GM21529 (cell line): ENCODE measurements around the gene OBSCN.
"Not testable (repeated sequence)": the region's sequence is repeated elsewhere in the genome, so short reads cannot be mapped to it uniquely, and the experiment has no call there.

Experiments used
- ATAC-seq: cut with Tn5 transposase; IDR thresholded peaks from one replicate; pipeline ENCODE4 v1.9.1; 2021; ENCODE audit not compliant: unreplicated experiment

Gene OBSCN

DNA sequence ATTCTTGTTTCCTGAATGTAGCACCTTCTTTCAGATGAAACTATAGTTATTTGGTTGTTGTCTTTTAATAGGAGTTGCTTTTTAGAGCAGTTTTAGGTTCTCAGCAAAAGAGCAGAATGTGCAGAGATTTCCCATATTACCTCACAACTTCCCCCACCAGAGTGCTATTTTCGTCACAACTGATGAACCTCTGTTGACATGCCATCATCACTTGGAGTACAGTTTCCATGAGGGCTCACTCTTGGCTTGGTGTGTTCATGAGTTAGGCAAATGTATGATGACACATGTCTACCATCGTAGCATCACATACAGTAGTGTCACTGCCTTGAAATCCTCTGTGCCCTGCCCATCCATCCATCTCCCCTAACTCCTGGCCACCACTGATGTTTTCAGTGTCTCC is 38.5 kb upstream of the OBSCN start:
- no peak for ATAC-seq

DNA sequence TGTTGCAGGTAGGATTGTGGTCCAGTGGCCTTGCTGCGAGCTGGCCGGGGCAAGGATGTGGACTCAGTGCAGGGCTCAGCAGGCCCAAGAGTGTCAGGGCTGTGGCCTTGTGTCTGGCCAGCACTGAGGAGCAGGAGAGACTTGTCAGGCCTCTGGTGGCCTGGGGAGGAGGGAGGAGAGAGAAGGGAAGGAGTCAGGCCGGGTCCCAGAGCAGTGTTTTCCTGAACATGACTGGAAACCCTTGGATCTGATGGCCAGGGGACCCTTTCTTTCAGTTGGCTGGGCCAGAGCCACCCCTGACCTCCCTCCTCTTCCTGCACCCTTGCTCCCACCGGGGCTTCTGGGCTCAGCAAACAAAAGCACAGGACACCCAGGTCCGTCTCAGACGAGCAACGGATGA is 37.2 kb upstream of the OBSCN start:
- no peak for ATAC-seq

DNA sequence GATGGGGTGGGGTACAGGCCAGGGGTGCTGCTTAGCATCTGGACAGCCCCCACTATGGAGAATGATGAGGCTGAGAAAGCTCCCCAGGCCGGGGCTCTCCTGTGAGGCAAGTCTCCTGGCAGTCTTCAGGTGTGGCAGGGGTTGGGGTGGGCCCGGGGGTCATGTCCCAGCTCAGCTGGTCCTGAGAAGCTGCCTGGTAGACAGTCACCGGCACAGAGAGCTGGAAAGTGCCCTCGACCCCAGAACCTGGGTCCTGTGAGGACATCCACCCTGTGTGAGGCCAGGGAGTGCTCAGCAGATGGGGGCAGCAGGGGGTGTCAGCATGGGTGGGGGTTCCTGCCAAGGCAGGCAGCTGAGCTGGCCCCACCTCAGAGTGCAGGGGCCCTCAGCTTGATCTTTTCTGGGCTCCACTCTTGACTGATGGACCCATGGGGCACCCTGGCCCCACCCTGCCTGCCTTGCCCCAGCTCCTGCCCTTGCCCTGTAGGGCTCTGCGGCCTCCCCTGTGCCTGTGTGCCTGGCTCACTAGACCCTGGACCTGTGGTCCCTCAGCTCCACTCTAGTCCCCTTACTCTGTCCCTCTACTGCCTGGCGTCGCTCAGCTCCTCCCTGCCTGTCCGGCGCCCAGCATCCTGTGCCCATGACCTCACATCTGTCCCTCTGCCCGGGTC is 36.5 kb upstream of the OBSCN start:
- no peak for ATAC-seq

DNA sequence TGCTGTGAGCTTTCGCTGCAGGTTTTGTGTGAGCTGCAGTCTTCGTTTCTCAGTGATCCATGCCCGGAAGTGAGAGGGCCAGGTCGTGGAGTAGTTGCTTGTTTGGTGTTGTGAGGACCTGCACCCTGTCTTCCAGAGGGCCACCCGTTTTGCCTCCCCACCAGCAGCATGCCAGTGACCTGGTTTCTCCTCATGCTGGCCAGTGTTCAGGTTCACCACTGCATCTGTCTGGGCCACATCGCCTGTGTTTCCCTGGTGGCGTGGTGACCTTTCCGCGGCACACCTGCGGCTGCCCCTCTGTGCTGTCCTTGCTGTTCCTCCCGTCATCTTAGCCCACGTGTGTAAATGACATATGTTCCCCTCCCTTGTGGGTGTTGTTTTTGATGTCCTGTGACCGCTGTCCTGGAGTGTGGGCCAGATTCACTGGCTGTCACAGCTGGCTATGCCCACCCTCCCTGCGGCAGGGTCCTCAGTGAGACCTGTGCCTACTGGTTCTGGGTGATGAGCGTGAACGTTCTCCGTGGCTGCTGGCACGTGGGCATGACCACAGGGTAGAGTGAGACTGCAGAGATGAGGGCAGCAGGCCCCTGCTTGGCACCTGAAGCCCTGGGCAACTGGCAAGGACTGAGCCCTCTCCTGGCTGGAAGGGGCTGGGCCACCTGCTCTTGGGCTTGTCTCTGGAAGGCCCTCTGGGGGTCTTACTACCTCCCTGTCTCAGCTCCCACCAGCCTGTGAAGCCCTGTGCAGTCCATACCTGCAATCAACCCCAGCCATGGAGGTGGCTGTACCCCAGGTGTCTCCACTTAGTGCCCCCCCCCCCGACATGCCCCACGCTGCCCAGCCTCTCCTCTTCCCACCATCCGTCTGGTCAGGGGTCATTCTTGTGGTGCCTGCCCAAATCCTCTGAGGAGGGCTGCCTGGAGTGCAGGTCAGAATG is 35.0 kb upstream of the OBSCN start:
- no peak for ATAC-seq

DNA sequence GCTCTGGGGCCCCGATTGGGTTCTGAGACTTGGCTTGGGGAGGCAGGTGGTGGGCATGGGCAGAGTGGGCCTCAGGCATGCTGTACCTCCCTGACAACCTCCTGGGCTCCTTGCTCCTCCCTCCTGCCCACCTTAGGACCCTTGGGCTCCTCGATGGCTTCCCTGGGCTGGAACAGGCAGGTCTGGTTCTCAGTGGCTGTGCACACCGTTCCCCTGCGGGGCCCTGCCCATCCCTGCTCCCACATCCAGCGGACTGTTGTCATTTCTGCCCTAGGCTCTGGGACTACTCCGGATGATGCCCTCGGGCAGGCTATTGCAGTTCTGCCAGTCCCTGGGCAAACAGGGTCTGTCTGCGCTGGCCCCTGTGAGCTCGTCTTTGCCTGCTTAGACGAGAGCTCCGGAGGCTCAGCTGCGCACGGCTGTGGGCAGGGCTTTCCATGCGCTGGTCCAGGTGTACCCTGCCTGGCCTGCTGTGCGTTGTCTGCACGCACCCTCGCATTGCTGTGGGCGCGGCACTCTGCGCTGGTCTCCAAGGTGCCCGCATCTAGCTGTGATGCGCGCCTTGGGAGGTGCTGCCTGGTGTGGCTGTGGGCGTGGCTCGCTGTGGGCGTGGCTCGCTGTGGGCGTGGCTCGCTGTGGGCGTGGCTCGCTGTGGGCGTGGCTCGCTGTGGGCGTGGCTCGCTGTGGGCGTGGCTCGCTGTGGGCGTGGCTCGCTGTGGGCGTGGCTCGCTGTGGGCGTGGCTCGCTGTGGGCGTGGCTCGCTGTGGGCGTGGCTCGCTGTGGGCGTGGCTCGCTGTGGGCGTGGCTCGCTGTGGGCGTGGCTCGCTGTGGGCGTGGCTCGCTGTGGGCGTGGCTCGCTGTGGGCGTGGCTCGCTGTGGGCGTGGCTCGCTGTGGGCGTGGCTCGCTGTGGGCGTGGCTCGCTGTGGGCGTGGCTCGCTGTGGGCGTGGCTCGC is 34.0 kb upstream of the OBSCN start:
- ATAC-seq = not testable (repeated sequence)

DNA sequence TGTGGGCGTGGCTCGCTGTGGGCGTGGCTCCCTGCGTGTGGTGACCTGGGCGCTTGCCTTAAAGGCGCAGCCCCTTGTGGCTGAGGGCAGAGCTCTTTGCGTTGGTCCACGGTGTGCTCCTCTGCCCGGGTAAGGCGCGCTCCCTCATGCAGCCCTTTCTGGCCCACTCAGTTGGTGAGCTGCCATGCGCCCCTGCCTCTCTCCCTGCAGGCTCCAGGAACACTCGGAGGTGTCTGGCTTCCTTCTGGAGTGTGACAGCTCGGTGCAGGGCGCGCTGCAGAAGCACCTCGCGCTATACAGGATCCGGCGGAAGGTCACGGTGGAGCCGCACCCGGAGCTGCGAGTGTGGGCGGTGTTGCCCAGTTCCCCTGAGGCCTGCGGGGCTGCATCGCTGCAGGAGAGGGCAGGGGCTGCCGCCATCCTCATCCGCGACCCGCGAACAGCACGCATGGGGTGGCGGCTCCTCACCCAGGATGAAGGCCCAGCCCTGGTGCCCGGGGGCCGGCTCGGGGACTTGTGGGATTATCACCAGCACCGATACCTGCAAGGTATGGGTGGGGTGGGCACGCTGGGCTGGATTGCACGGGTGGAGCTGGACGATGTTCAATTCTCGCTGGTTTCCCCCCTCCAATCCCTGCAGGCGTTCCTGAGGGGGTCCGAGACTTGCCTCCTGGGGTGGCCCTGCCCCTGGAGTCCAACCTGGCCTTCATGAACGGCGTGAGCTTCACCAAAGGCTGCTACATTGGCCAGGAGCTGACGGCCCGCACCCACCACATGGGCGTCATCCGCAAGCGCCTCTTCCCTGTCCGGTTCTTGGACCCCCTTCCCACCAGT is 33.1 kb upstream of the OBSCN start:
- ATAC-seq = no peak

DNA sequence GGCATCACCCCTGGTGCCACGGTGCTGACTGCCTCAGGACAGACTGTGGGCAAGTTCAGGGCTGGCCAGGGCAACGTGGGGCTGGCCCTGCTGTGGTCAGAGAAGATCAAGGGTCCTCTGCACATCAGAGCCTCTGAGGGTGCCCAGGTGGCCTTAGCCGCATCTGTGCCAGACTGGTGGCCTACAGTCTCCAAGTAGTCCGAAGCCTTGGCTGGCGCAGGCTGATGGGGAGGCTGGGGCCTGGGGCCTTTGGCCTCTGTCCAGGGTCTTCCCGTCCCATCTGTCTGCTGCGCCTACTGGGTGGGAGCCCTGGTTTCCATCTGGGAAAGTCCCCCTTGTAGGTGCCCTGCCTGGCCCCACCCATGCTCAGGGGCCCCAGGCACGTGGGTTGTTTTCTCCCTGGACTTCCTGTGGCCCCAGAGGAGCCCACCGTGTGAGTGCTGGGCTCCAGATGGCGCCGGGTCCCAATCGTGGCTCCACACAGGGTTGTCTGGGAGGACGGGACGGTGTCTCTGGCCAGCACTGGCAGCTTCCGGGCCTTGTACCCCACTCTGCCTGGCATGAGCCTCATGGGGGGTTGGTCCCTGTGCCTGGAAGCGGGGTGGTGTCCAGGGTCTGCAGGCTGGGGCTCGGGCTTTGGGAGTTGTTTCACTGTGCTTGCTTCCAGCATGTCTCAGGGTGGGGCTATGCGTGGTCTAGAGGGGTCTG is 32.4 kb upstream of the OBSCN start:
- ATAC-seq = no peak

DNA sequence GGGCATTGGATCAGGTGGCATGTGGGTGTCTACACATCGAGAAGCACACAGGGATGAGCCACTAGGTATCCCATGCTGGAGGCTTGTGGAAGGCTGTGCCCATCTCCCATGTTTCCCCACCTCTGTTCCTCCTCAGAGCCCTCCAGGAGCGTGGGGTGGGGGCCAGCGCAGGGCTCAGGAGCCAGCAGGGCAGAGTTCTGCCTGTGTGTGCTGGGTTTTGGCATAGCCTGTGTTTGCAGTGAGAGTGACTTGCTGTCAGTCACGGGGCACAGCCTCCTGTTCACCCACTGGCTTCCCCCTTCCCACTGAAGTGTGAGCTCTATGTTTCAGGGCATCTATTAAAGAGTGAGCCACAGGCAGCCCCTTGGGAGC is 31.8 kb upstream of the OBSCN start:
- no peak for ATAC-seq

DNA sequence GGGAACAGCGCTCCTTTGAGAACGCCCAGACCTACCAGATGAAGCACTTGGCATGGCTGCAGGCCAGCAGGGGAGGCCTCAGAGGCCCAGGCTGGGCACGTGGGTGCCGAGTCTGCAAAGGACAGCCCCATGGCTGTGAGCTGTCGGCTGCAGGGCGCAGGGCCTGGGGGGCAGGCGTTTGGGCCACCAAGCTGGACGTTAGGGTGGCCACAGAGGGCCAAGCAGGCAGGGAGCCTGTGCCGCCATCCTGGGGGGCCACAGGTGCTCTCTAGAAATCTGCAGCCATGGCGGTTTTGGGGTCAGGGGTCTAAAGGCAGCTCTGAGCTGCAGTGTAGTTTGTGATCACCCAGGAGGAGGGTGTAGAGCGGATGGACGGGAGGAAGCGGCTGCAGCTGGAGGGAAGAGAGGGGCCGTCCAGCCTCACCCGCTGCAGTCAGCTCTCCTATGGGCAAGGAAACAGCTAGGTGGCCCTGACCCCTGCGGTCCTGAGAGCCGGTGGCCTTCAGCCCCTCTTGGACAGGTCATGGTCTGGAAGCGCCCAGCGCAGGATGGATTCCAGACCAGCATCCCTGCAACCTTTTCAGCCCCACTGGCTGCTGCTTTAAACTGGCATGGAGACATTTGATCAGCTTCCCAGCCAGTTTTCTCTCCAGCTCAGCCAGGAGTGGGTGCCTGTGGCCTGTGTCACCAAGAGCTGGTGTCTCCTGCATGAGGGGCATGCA is 31.2 kb upstream of the OBSCN start:
- no peak for ATAC-seq

DNA sequence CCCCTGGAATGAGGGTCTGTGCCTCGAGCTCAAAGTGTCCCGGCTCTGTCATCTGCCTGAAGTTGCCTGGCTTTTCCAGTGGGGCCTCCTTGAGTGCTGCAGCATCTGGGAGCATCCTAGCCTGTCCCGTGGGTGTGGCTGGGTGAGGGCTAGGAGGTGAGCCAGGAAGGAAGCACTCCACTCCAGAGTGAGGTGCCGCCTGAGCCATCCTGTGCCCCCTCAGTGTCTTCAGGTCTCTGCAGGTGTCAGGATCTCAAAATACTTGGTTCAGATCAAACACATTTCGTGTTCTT is 30.7 kb upstream of the OBSCN start:
- ATAC-seq = no peak

DNA sequence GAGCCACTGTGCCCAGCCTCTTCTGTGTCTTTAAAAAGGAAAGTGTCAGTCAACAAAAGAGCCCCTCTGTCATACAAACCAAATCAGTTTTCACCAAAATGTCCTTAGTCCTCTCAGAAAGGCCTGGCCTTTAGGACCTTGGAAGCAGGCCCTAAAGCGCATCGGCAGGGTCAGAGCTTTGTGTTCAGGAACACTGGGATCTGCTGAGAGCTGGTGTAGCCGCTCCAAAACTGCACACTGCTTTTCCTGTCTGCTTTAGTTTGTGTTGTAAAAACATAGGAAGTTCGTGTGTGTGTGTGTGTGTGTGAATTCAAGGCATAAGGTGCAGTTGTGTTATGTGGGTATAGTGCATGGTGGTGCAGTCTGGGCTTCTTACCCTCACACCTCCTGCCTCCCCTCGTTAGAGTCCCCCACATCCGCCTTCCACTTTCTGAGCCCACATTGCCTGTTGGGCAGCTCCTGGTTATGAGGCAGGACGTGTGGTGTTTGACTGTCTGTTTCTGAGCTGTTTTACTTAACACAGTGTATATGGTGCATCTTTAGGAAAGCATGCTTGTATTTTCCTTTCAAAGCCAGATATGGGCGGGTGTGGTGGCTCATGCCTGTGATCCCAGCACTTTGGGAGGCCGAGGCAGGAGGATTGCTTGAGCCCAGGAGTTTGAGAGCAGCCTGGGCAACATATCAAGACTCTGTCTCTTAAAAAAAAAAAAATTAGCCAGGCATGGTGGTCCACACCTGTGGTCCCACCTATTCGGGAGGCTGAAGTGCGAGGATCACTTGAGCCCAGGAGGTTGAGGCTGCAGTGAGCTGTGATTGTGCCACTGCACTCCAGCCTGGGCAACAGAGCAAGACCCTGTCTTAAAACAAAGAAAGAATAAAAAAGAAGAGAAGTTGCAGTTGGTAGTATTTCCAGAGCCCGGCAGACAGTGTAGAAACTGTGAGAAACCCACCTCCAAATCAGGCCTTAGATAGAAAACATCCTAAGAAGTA is 29.8 kb upstream of the OBSCN start:
- no peak for ATAC-seq

DNA sequence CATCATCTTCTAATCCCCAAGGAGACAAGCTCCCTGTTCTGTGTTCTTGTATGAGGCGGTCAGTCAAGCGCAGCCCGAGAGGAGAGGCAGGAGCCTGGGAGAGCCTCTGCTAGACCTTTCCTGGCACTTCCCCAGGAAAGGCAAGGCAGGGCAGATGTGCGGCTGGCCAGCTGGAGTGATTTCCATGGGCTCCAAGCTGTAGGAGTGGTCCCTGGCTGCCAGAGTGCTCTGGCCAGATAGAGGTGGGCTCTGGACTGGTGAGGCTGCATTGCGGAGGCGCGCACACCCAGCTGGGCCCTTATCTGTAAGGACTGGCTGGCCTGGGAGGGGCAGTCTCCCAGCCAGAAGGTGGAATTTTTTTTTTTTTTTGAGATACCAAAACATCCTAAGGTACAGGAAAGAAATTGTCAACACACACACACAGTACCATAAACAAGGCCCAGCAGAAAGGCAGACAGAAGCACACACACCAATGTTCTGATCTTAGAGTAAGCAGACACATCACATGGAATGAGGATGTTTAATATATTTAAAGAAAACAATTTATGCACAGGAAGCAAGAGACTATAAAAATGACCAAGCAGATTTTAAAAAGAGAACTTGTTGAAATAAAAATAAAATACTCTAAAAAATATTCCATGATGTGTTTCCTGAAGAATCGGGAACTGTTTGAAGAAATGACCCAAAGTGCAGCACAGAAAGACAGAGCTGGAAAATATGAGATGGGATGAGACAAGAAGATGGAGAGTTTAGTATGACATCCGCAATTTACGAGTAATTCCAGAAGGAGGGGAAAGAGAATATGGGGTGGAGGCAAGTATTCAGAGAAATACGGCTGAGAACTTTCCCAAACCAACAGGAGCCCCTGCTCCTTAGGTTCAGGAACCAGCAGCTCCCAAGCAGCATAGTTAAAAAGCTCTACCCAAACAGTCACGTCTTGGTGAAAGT is 28.8 kb upstream of the OBSCN start:
- ATAC-seq = no peak

DNA sequence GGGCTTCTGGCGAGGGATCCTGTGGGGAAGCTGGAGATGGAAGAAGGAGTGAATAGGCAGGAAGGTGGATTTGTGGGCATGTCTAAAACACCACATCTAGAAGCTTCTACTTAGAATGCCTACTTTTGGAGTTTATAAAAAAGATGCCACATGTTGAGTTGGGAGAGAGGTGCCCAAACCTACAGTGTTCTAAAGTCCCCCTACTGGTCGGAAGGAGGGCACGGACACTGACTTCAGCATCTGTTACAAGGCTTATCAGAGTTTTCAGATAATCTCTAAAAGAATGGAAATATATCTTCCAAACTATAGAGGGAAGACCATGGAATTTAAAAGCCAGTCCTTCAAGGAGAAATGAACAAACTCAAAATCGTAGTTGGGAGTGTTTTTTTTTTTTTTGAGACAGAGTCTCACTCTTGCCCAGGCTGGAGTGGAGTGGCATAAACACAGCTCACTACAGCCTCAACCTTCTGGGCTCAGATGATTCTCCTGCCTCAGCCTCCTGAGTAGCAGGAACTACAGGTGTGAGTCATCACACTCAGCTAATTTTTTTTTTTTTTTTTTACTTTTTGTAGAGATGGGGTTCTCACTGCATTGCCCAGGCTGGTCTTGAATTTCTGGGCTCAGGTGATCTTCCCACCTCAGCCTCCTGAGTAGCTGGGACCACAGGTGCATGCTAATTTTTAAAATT is 27.4 kb upstream of the OBSCN start:
- ATAC-seq = no peak

DNA sequence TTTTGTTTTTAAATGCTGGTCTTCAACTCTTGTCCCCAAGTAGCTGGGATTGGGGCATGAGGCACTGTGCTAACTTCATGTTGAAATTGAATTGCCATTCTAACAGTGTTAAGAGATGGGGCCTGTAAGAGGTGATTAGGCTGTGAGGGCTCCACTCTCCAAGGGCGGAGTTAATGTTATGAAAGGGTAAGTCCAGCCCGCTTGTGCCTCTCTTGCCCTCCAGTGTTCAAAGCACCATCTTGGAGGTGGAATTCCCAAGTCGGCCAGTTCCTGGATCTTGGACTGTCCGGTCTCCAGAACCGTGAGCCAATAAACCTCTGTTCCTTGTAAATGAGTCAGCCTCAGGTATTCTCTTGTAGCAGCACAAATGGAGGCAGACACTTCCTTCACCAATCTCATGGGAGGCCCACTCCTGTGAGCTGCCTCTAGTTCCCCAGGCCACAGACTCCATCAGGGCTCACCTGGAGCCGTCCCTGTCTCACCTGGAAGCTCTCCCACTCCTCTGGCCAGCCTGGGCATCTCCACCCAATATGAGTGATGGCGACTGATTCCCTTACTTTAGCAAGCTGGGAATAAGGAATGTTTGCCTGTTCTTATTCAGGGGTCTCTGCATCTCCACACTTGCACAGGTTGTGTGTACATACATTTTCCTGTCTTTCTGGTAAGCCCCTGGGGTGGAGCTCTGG is 26.7 kb upstream of the OBSCN start:
- ATAC-seq = no peak

DNA sequence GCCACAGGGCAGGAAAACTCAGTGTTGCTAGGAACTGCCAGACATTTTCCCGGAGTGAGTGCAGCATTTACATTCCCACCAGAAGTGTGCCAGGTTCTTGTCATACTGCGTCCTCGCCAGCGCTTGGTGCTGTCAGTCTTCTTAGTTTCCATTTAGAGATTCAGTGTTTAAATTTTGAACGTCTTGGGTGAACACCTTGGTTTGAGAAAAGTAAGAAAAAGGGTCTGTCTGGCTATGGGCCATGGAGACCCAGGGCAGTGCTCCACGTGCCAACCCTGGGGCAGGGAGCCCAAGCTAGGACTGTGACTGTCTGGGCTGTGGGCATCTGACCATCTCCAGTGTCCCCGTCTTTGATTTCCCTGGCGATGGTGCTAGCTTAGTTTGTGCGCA is 26.2 kb upstream of the OBSCN start:
- no peak for ATAC-seq
